HEK293 (cell line): Measurements from ENCODE around the gene HOATZ.
A peak's percentile ranks its signal among the peaks of the same experiment; 100 is the strongest.

Source experiments
- CTCF ChIA-PET: fragments of 350-600 bp; formaldehyde crosslinking; extraction: SDS; loops from one replicate; lab custom pipeline; 2021; ENCODE audit warnings: antibody characterized with exemption; lab: Yijun Ruan, JAX
- POLR2A ChIA-PET: fragments of 300-600 bp; formaldehyde crosslinking; extraction: SDS; loops from one replicate; lab custom pipeline; 2020; ENCODE audit warnings: antibody characterized with exemption, inconsistent platforms; lab: Yijun Ruan, JAX
- H3K27ac ChIP-seq: fragments of 200-500 bp; sonication (Bioruptor generic); 2 replicates; pipeline ENCODE4 v1.5.1; 2014; ENCODE audit warnings: low read depth, low read length, control low read depth, inconsistent platforms; ENCODE audit errors: extremely low read depth
- H3K36me3 ChIP-seq, 2 experiments: fragments of 200-500 bp in 1 of 2; sonication (Bioruptor generic) in 1 of 2; 1 replicate in 1 of 2; 2 replicates in 1 of 2; pipeline ENCODE4 v1.5.1; 2014 to 2017; ENCODE audit warnings: inconsistent platforms in 2 of 2, low read length in 2 of 2; ENCODE audit not compliant: control insufficient read depth in 2 of 2, insufficient read depth in 1 of 2
- H3K4me1 ChIP-seq: fragments of 200-500 bp; sonication (Bioruptor generic); 2 replicates; pipeline ENCODE4 v1.5.1; 2014; ENCODE audit warnings: mild to moderate bottlenecking, low read length, inconsistent platforms; ENCODE audit not compliant: control insufficient read depth, insufficient read depth
- H3K4me3 ChIP-seq: 2 replicates; pipeline ENCODE4 v1.5.1; 2011; ENCODE audit warnings: low read depth, mild to moderate bottlenecking, control low read depth, low read length, moderate library complexity
- H3K9me3 ChIP-seq: fragments of 200-500 bp; sonication (Bioruptor generic); 2 replicates; pipeline ENCODE4 v1.5.1; 2014; ENCODE audit warnings: low read depth, low read length, inconsistent platforms; ENCODE audit not compliant: control insufficient read depth, insufficient read depth
- MZF1 ChIP-seq: fragments of 450-650 bp; formaldehyde crosslinking; IDR thresholded peaks from 2 replicates; pipeline ENCODE4 v1.5.1; 2017; ENCODE audit warnings: missing biosample characterization, missing genetic modification characterization, borderline replicate concordance
- WT1 ChIP-seq: fragments of 450-650 bp; formaldehyde crosslinking; IDR thresholded peaks from 2 replicates; pipeline ENCODE4 v1.5.1; 2016; ENCODE audit warnings: missing biosample characterization, missing genetic modification characterization
- ZBTB44 ChIP-seq: fragments of 450-650 bp; IDR thresholded peaks from 2 replicates; pipeline ENCODE4 v1.5.1; 2018; ENCODE audit warnings: missing biosample characterization, mild to moderate bottlenecking, missing genetic modification characterization
- ZNF184 ChIP-seq: fragments of 450-650 bp; IDR thresholded peaks from 2 replicates; pipeline ENCODE4 v1.5.1; 2018; ENCODE audit warnings: missing biosample characterization, mild to moderate bottlenecking, missing genetic modification characterization
- ZNF19 ChIP-seq: fragments of 450-650 bp; formaldehyde crosslinking; IDR thresholded peaks from 2 replicates; pipeline ENCODE4; 2016; ENCODE audit warnings: missing biosample characterization, missing genetic modification characterization, low read depth
- ZNF221 ChIP-seq: fragments of 450-650 bp; formaldehyde crosslinking; IDR thresholded peaks from 2 replicates; pipeline ENCODE4 v1.5.1; 2017; ENCODE audit warnings: missing biosample characterization, missing genetic modification characterization, borderline replicate concordance
- ZNF24 ChIP-seq: fragments of 450-650 bp; formaldehyde crosslinking; IDR thresholded peaks from 2 replicates; pipeline ENCODE4 v1.5.1; 2016; ENCODE audit warnings: missing biosample characterization, missing genetic modification characterization
- ZNF335 ChIP-seq: fragments of 450-650 bp; formaldehyde crosslinking; conservative IDR thresholded peaks from 2 replicates; pipeline ENCODE4 v1.5.1; 2016; ENCODE audit warnings: missing biosample characterization, missing genetic modification characterization
- ZNF366 ChIP-seq: fragments of 450-650 bp; formaldehyde crosslinking; conservative IDR thresholded peaks from 2 replicates; pipeline ENCODE4 v1.5.1; 2016; ENCODE audit warnings: missing biosample characterization, missing genetic modification characterization
- ZNF391 ChIP-seq: fragments of 450-650 bp; formaldehyde crosslinking; IDR thresholded peaks from 2 replicates; pipeline ENCODE4 v1.5.1; 2016; ENCODE audit warnings: low read depth, missing biosample characterization, missing genetic modification characterization, borderline replicate concordance
- ZNF423 ChIP-seq: fragments of 450-650 bp; formaldehyde crosslinking; IDR thresholded peaks from 2 replicates; pipeline ENCODE4 v1.5.1; 2016; ENCODE audit warnings: missing biosample characterization, missing genetic modification characterization
- ZNF513 ChIP-seq: fragments of 450-650 bp; IDR thresholded peaks from 2 replicates; pipeline ENCODE4 v1.5.1; 2018; ENCODE audit warnings: missing biosample characterization, missing genetic modification characterization
- ZNF518A ChIP-seq: fragments of 450-650 bp; formaldehyde crosslinking; conservative IDR thresholded peaks from 2 replicates; pipeline ENCODE4 v1.5.1; 2016; ENCODE audit warnings: low read depth, missing biosample characterization, missing genetic modification characterization
- ZNF621 ChIP-seq: fragments of 450-650 bp; formaldehyde crosslinking; IDR thresholded peaks from 2 replicates; pipeline ENCODE4 v1.5.1; 2017; ENCODE audit warnings: missing biosample characterization, missing genetic modification characterization
- ZNF654 ChIP-seq: fragments of 450-650 bp; formaldehyde crosslinking; IDR thresholded peaks from 2 replicates; pipeline ENCODE4 v1.5.1; 2016; ENCODE audit warnings: low read depth, missing biosample characterization, missing genetic modification characterization
- ZNF660 ChIP-seq: fragments of 450-650 bp; IDR thresholded peaks from 2 replicates; pipeline ENCODE4 v1.5.1; 2018; ENCODE audit warnings: missing biosample characterization, mild to moderate bottlenecking, missing genetic modification characterization
- ZNF791 ChIP-seq: fragments of 450-650 bp; formaldehyde crosslinking; IDR thresholded peaks from 2 replicates; pipeline ENCODE4 v1.5.1; 2016; ENCODE audit warnings: missing biosample characterization, missing genetic modification characterization

HOATZ gene

GRCh38 chr11:111565114-111565720, 50.6 kb downstream of the HOATZ start:
- TF ChIP-seq ZNF335 (0 out of 2 replicates have a peak, but pooled peaks have one; percentile 39), ZNF654 (tag by site-specific recombination) (peak; percentile 81), MZF1 (no peak), ZNF184 (tag by site-specific recombination) (0 out of 2 replicates have a peak, but pooled peaks have one; percentile 20), ZNF621 (tag by site-specific recombination) (no peak), ZNF660 (tag by site-specific recombination) (peak; percentile 62; the same call in 1 of the 2 replicates), ZNF24 (no peak), ZNF366 (tag by site-specific recombination) (0 out of 2 replicates have a peak, but pooled peaks have one; percentile 38)
- no peak overlapping the region for H3K4me3 ChIP-seq
- CTCF ChIA-PET = interaction anchor here (0.7 to 2.0 kb wide), 7 partner anchors 21 to 279 kb away, joined by 3 to 8 read pairs (median 4); no protein-coding TSS in a partner anchor
- H3K36me3 ChIP-seq = peaks cover 0 to 23% of the 10 kb centered on the region in 2 experiments; a peak in 1 of 3 replicates
- no peaks in the 10 kb centered on the region for H3K9me3 ChIP-seq
- POLR2A ChIA-PET = no interaction called here
- H3K4me1 ChIP-seq = no peaks in the 10 kb centered on the region
- H3K27ac ChIP-seq = no peak overlapping the region

- POLR2A ChIA-PET = interaction anchor here (0.6 kb wide), 1 partner anchor 190 kb away, joined by 3 read pairs; no protein-coding TSS in a partner anchor
- peaks cover 0 to 12% of the 10 kb centered on the region in 2 experiments; a peak in 1 of 3 replicates for H3K36me3 ChIP-seq
- CTCF ChIA-PET = interaction anchor here (0.6 to 2.0 kb wide), 16 partner anchors 11 to 970 kb away, joined by 3 to 21 read pairs (median 4); no protein-coding TSS in a partner anchor
- no peak for TF ChIP-seq MZF1
- TF ChIP-seq ZNF791 = no peak
- TF ChIP-seq WT1 (tag by site-specific recombination) = no peak
- TF ChIP-seq ZNF518A (tag by site-specific recombination) = no peak
- TF ChIP-seq ZNF423 (tag by site-specific recombination) = no peak
- TF ChIP-seq ZBTB44 (tag by site-specific recombination) = no peak
- TF ChIP-seq ZNF19 (tag by site-specific recombination) = no peak
- no peak for TF ChIP-seq ZNF221 (tag by site-specific recombination)
- no peak for TF ChIP-seq ZNF513 (tag by site-specific recombination)
- TF ChIP-seq ZNF391 (tag by site-specific recombination) = no peak
- H3K4me1 ChIP-seq = no peaks in the 10 kb centered on the region
- no peak overlapping the region for H3K4me3 ChIP-seq
- H3K27ac ChIP-seq = no peak overlapping the region
- no peaks in the 10 kb centered on the region for H3K9me3 ChIP-seq
Measured at GRCh38 chr11:111566324-111566723, 51.7 kb downstream of the HOATZ start.
